Left ventricle myocardium superior (tissue), 1 donor: ENCODE results near the gene EFHC1. TPM values are rescaled to one million over a fixed set of nuclear protein-coding genes. Genes with fewer than 3 reads are reported as not detected.
A peak's percentile ranks its signal among the peaks of the same experiment; 100 is the strongest.
"Not testable (repeated sequence)": the region's sequence is repeated elsewhere in the genome, so short reads cannot be mapped to it uniquely, and the experiment has no call there.

Experiments
- ATAC-seq: fragments of 200-7000 bp; cut with Tn5 transposase; one replicate; pipeline ENCODE4 v1.9.1; 2020; ENCODE audit warnings: mild to moderate bottlenecking, moderate library complexity
- DNase-seq: peaks from one replicate; pipeline ENCODE4 v3.0.0-alpha.2; 2020
- intact Hi-C: fragments of 100-400 bp; cut with micrococcal nuclease; formaldehyde crosslinking; loops from one replicate; pipeline ENCODE4 v1.11.0; 2022
- long read RNA-seq: library from polyadenylated mRNA; unstranded; transcript quantifications from one replicate; pipeline ENCODE4 v2.0.0, GENCODE V29; 2021
- total RNA-seq: library from RNA; stranded (reverse); fragmentation: NEBNext Ultra II Directional; extraction: Animal tissue kit (Norgen Biotek cat#: 25700); gene quantifications from one replicate; pipeline ENCODE4 v1.2.1, GENCODE V29; 2021
- donor health status: DM: no; HTN: yes; CAD: no; lungs with severe emphysema.

Gene EFHC1, protein sequence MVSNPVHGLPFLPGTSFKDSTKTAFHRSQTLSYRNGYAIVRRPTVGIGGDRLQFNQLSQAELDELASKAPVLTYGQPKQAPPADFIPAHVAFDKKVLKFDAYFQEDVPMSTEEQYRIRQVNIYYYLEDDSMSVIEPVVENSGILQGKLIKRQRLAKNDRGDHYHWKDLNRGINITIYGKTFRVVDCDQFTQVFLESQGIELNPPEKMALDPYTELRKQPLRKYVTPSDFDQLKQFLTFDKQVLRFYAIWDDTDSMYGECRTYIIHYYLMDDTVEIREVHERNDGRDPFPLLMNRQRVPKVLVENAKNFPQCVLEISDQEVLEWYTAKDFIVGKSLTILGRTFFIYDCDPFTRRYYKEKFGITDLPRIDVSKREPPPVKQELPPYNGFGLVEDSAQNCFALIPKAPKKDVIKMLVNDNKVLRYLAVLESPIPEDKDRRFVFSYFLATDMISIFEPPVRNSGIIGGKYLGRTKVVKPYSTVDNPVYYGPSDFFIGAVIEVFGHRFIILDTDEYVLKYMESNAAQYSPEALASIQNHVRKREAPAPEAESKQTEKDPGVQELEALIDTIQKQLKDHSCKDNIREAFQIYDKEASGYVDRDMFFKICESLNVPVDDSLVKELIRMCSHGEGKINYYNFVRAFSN
- 6.2 TPM for total RNA-seq
- long read RNA-seq, full-length matches to known transcripts = 3 of 9 reads
- long read RNA-seq, partial matches to known transcripts = 2 of 9 reads
- long read RNA-seq, other reads (novel, unspliced or antisense) = 4 of 9 reads

DNA sequence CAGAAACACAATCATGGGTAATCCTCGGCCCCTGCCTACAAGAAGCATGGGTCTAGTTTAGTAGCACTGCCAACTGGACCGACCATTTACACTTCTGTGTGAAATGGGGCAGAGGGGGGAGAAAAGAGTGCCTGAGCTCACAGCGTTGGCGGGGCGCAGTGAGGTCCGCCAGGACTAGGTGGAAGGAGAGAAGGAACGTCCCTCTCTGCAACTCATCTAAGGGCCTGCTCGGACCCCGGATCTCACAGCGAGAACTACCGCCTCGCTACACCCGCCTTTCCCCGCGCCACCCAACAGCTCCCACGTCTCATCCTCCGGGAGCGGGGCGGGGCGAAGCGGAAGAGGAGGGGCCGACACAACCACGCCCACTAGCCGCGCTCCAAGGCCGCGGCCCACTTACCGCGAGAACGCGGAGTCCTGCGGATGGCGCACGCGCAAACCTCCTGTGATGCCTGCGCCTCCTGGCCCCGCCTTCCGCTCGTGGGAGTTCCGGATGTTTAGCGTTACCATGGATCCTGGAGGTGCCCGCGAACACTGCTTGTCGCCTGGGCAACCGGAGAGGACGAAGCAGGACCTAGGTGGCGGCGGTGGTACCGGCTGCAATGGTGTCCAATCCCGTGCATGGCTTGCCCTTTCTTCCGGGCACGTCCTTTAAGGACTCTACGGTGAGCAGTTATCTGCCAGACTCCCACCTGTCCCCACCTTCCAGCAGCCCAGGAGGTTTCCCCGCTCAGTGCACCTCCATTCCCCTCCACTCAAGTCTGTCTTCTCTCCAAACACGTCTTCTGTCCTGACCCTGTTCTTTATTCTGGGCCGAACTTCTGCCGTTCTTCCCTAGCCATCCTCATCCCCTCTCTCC is at the start of gene EFHC1:
Gene EFHC1, plus strand, starts transcription at position 534 of the 859 bp plus-strand sequence. Its CDS starts 69 bp downstream, at position 603.
- DNase-seq = peak; percentile 100
- peak; percentile 96 for ATAC-seq
- intact Hi-C loops = loop anchor here (5.0 kb wide), 3 partner anchors 72 to 177 kb away; no protein-coding TSS in a partner anchor

DNA sequence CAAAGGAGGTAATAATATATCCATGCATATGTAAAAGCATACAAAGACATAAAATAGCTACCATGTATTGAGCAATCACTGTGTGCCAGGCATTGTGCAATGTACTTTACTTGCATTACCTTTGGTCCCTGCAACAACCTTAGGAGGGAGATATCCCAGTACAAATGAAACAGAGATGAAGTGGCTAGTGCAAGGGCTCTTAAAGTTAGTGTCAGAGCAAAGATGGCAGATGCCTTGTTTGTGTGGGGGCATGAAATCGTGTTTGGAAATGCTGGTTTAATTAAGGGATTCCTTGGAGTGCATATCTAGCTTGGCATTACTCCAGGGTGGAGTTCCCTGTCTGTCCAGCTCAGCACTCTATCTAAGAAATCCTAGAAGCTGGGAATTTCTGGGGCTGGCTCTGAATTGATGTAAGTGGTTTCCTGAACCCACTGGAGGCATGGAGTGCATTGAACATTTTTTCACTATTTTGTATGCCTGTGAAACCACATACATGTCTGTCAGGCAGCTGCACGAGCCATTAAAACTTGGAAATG is 48.4 kb upstream of the EFHC1 start:
- intact Hi-C loops = no loop called here
- DNase-seq (no peak), ATAC-seq (no peak)

DNA sequence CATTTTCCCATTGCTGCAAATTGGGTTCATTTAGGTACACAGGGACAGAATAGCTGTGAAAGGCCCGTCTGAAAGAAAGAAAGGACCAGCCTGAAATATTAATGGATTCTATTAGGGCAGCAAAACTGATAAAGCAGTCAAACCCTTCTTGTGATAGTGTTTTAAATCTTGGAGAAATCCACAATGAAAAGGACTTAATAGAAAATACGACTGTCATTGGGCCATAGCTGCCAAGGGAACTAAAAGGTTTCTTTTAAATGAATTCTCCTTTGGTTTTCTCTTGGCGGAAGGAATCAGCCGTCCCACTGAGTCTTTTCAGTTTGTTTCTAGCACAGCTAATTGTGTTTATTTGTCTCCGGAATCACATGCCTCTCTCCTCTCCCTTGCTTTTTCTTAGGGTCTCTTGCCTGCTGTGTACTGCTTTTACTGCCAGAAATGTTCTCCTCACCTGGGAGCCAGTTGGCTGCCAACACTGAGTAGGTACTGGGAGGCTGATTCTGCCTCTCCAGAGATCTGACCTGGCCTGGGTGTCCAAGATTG is 46.9 kb upstream of the EFHC1 start:
- intact Hi-C loops = no loop called here
- ATAC-seq (no peak), DNase-seq (no peak)

DNA sequence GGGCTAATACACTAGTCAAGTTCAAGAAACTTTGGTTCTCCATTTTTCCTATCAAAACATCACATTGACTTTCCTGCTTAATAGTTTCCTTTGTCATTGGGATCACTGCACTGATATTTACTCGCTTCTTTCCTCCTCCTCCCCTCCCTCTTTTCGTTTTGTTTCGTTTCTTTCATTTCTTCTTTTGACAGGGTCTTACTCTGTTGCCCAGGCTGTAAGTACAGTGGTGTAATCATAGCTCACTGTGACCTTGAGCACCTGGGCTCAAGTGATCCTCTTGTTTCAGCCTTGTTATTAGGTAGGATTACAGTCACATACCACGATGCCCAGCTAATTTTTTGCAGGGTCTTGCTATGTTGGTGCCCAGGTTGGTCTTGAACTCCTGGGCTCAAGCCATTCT is 45.9 kb upstream of the EFHC1 start:
- ATAC-seq = no peak
- intact Hi-C loops = no loop called here

DNA sequence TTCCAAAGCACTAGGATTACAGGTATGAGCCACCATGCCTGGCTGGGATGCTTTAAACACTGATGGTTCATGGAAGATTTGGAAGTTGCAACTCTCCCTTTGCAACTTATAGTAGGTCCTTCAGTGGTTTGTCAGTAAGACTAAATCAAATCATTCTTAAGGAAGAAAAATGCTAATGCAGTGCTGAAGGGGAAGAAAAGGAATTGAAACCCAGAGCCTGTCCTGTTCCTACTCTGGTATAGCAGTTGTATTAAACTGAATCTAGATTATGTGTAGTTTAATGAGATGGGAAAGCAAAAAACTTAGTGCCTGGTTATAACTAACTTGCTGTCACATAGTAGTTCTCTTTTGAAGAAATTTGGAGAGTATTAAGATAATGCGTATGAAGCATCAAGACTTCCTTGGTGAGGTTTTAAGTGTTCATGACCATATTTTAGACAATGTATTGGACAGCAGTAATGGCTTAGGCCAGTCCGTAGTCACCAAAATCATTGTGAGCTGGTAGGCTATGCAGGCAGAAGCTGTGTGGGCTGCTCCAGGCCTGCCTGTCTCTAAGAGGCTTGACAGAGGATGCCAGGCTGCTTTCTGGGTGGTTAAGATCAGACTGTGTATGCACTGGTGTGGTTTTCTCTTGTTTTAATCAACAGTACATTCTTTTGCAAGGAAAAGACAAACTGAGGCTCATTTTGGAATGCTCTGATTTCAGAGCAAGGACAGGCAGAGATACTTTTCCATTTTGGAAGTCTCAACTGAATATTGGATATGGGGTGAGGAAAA is 44.2 kb upstream of the EFHC1 start:
- no peak for ATAC-seq
- intact Hi-C loops = no loop called here

More for the DNA sequence above, 45.9 kb upstream of the EFHC1 start:
- no peak for DNase-seq

DNA sequence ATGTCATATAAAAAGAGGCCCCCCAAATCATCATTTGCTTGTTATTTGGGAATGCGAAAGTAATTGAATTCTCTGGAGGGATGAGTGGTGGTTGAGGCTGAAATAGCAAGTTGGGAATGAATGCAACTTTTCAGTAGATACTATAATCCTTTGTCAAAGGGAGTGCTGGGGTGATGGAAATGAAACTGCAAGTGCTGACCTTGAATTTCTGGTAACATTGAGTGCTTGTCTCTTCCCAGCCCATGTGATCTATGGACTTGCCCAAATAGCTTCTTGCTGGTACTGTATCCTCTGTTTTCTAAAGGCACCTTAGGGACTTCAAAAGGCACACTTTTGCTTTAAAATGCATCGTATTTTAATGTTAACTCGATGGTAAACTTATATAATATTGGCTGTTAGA is 43.4 kb upstream of the EFHC1 start:
- no peak for DNase-seq
- intact Hi-C loops = no loop called here
- ATAC-seq = peak; percentile 77

More for the DNA sequence above, 44.2 kb upstream of the EFHC1 start:
- no peak for DNase-seq

DNA sequence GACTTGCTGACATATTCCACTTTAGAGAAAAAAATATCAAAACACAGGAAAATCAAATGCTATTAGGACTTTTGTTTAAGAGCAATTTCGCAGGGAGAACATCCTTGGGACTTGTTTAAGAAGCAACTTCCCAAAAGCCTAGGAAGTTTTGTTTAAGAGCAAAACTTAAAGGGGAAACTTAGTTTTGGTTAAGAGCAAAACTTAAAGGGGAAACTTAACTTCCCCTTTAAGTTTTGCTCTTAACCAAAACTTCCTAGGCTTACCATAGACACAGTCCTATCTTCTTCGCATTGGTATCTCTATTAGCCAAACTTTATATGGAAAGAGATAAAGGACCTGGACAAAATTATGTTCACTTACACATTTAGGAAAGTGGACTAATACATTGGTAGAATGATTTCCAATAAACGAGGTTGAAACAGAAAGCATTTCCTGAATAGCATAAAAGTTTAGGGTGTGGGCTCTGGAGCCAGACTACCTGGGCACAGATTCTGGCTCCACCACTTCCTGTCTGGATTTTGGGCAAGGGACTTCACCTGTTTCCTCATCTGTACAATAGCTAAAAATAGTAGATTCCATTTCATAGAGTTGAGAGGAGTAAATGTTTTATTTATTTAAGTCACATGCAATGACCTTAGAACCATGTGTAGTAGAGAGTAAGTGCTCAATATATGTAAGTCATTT is 42.5 kb upstream of the EFHC1 start:
- intact Hi-C loops = no loop called here
- ATAC-seq (no peak), DNase-seq (no peak)

DNA sequence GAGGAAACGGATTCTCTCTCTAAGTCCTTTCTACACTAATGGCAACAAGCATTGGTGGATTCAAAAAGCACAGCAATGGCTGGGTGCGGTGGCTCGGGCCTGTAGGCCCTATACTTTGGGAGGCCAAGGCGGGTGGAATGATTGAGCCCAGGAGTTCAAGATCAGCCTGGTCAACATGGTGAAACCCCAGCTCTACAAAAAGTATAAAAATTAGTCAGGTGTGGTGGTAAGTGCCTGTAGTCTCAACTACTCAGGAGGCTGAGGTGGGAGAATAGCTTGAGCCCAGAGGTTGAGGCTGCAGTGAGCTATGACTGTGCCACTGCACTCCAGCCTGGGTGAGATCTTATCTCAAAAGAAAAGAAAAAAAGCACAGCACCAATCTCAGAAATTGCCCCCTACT is 38.9 kb upstream of the EFHC1 start:
- intact Hi-C loops = no loop called here
- no peak for ATAC-seq
- DNase-seq = no peak

DNA sequence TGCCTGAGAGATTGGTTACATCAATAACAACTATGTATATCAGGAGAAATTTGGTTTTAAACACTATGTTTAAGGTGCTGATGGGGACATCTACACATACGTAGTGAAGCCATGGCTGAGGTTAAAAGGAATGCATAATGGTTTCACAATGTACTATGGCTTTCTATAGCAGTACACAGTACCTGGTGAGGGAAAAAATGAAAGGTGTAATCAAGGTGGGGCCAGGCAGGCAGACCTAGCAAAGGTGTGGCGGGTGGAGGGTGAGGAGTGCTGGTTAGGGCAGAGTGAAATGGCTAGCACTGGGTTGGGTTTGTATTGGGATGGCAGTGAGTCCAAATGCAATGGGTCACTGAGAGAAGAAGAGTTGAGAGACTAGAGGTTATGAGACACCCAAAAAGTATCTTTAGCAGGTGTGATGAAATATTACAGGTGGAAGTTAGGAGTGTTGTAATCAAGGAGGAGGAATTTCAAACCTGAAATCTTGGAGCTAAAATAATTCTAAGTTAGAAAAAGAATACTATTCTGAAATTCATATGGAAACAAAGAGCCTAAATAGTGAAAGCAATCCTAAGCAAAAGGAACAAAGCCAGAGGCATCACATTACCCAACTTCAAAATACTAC is 35.9 kb upstream of the EFHC1 start:
- no peak for ATAC-seq
- intact Hi-C loops = no loop called here
- no peak for DNase-seq

DNA sequence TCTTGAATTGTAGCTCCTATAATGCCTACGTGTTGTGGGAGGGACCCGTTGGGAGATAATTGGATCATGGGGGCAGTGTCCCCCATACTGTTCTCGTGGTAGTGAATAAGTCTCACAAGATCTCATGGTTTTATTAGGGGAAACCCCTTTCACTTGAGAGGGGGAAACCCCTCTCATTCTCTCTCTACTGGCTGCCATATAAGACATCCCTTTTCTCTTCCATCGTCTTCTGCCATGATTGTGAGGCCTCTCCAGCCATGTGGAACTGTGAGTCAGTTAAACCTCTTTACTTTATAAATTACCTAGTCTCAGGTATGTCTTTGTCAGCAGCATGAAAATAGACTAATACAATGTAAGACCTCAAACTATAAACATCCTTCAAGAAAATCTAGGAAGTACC is 35.1 kb upstream of the EFHC1 start:
- no peak for DNase-seq
- no peak for ATAC-seq
- intact Hi-C loops = no loop called here

DNA sequence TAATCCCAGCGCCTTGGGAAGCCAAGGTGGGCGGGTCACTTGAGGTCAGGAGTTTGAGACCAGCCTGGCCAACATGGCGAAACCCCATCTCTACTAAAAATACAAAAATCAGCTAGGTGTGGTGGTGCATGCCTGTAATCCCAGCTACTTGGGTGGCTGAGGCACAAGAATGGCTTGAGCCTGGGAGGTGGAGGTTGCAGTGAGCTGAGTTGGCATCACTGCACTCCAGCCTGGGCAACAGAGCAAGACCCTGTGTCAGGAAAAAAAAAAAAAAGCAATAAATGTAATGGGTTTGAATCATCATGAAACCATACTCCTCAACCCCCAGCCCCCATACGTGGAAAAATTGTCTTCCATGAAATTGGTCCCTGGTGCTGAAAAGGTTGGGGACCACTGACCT is 32.0 kb upstream of the EFHC1 start:
- DNase-seq, ATAC-seq, intact Hi-C loops: not testable (repeated sequence)

DNA sequence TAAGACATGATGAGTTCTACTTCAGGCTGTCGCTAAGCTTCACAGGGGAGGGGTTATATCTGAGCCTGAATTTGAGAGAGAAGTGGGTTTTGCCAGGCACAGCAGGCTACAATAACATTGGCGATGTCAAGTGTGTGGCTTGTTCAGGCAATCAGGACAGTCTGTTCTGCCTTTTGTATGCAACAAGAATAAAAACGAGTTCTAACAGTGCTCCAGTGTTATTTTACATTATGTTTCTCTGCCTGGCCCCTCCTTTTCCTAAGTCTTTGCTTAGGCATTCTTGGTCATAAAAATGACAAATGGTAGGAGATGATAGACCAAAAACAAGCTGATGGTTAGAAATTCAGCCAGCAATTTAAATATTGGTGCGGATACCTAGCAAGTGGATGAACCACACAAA is 31.4 kb upstream of the EFHC1 start:
- intact Hi-C loops = no loop called here
- DNase-seq (no peak), ATAC-seq (no peak)

DNA sequence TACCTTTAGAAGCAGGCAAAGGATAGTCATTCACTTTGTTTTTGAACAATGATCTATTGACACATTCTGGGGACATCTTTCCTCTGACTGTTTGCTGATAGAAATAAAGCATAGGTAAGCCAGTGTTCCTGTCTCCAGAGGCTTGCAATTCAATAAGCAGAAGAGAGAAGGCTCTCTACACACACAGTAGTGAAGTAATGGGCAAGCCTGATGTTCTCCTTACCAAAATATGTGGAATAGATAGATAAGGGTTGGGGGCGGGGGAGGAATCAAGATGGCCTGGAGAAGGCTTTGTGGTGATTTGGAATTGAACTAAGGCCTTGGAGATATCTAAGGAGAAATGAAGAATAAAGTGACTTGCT is 30.9 kb upstream of the EFHC1 start:
- intact Hi-C loops = no loop called here
- DNase-seq (no peak), ATAC-seq (peak; percentile 20)

DNA sequence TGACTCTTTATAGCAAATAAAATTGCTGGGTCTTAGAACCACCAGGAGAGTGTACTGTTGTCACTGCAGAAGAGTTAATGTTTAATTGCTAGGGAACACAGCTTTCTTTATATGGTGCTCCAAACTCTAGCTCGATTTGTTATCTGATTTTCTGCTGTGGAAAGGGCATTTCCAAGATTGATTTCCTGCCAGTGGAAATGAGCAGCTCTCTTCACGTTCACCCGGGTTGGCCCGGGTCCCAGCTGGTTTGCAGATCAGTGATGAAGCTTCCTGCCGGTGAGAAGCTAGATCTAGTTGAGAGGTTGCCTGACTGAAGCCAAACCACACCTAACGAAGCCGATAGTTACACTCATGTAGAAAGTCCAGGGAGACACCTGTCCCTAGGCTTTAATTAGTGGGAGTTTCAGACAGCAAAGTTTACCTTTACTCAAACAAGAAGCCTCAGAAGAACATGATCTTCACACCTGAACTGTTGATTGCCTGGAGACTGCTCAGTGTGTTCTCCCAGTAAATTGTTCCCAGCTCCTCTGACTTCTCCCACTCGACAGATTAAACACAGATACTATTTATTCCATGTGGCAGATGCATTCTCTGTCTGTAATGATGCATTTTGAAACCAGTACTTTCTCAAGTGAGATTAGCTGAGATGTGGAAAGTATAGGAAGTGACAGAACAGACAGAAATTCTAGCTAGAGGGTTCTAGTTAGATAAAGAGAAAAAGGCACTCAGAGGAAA is 30.3 kb upstream of the EFHC1 start:
- DNase-seq = peak; percentile 57
- ATAC-seq = peak; percentile 69
- intact Hi-C loops = no loop called here

DNA sequence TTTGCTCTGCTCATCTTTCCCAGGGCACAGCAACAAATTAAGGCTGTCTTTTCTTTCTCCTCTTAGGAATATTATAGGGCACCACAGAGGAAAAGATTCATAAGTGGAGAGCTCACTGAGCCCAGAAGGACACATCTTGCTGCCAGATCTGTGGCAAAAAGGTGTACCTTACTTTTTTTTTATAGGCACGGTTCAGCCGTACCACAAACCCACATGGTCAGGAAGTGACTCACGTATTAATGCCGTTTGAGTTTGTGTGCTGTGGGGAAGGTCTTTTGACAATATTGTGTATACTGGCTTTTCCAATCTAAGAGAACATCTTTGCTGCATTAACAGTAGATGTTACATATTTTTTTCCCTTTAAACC is 29.8 kb upstream of the EFHC1 start:
- ATAC-seq (peak; percentile 23), DNase-seq (no peak)

DNA sequence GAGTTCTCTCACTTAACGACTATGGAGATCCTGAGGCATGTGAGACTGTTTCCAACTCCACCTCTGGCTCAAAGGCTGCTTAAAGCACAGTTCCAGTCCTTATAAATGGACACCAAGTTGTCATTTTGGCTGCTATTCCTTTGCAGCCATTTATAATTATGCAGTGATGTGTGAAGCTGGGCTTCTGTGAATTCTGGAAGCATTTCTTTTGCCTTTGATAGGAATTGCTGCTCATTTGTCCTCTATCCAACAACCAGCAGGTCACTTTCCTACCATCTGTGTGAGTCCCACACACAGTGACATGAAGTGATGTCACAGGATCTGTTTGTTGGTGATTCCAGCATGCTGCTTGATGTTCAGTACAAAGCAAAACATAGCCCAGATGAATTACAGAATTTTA is 28.5 kb upstream of the EFHC1 start:
- ATAC-seq (no peak), DNase-seq (no peak)
- intact Hi-C loops = no loop called here

More for the DNA sequence above, 29.8 kb upstream of the EFHC1 start:
- intact Hi-C loops = no loop called here

DNA sequence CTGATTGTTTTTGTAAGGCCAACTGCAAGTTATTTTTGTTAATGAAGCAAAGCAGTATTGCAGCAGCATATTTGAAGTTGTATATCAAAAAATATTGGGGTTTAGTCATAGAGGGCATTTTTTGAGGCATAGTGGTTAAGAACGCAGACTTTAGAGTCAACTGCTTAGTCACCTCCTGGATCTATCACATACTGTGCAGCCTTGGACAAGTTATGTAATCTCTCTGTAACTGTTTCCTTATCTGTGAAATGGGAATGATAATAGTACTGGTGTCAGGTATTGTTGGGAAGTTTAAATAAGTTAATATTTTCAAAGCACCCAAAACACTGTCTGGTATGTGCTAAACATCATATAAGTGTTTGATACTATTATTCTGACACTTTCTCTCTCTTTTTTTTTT is 27.2 kb upstream of the EFHC1 start:
- DNase-seq = no peak
- ATAC-seq = no peak
- intact Hi-C loops = no loop called here
